ENCODE measurements around the gene C16orf96. TPM values are rescaled to one million over a fixed set of nuclear protein-coding genes. Genes with fewer than 3 reads are reported as not detected.

The C16orf96 gene
- total and polyA plus RNA-seq, 2 of the 13 experiments (the other 11 are each of a cell fraction or from before 2014, with no cell fraction given): 0.03 TPM; not detected in 1

DNA sequence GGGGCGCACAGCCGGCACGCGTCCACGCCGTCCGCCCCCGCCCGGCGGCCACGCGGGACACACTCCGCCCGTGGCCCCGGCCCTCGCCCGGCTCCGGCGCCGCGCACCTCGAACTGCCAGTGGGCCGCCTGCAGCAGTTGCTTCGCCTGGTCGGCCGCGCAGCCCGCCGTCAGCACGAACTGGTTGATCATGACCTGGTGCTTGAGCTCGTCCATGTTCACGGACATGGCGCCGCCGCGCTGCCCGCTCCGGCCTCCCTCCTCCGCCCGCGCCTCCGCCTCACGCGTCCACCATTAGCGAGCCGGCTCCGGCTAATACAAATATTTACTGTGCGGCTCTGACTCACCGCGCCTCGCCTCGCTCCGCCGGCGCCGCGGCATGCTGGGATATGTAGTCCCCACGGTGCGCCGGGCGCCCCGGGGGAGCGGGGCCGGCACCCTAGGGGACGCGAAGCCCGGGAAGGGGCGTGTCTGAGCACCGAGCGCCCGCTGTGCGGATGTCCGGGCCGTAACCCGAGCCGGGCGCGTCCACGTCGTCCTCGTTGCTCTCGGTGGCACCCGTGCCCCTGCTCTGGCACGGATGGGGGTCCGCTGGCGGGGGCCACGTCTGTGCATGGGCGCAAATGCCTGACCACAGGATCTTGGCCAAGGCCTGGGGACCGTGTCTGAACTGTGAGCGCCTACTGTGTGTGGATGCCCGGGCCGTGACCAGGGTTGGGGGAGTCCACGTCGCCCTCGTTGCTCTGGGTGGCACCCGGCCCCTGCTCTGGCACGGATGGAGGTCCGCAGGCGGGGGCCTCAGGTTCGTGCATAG lies 58.6 kb downstream of the C16orf96 start, which contains the start of gene UBALD1 (continued):
- no peak for TF ChIP-seq HMGXB3 (CRISPR knock-in tag; IDR thresholded peaks at IDR 0.05; ENCODE audit: borderline replicate concordance)
- peak; percentile 98 for TF ChIP-seq ZBTB2 (CRISPR knock-in tag; IDR thresholded peaks at IDR 0.05; ENCODE audit: low read depth)
- peak; percentile 22; the same call in 1 of the 2 replicates for TF ChIP-seq MXD4 (CRISPR knock-in tag; IDR thresholded peaks at IDR 0.05)
- TF ChIP-seq ZSCAN31 (CRISPR knock-in tag; IDR thresholded peaks at IDR 0.05; ENCODE audit: low read depth): peak; percentile 67; the same call in 1 of the 2 replicates
- TF ChIP-seq STAT5B (CRISPR knock-in tag; IDR thresholded peaks at IDR 0.05): no peak
- TF ChIP-seq, protein P1, sequence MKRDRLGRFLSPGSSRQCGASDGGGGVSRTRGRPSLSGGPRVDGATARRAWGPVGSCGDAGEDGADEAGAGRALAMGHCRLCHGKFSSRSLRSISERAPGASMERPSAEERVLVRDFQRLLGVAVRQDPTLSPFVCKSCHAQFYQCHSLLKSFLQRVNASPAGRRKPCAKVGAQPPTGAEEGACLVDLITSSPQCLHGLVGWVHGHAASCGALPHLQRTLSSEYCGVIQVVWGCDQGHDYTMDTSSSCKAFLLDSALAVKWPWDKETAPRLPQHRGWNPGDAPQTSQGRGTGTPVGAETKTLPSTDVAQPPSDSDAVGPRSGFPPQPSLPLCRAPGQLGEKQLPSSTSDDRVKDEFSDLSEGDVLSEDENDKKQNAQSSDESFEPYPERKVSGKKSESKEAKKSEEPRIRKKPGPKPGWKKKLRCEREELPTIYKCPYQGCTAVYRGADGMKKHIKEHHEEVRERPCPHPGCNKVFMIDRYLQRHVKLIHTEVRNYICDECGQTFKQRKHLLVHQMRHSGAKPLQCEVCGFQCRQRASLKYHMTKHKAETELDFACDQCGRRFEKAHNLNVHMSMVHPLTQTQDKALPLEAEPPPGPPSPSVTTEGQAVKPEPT (CRISPR knock-in tag; IDR thresholded peaks at IDR 0.05; ENCODE audit: low read depth): 0 out of 2 replicates have a peak, but pooled peaks have one; percentile 37
- TF ChIP-seq ONECUT2 (CRISPR knock-in tag; IDR thresholded peaks at IDR 0.05): no peak
- TF ChIP-seq SCMH1 (CRISPR knock-in tag; IDR thresholded peaks at IDR 0.05; ENCODE audit: borderline replicate concordance): no peak
- peak; percentile 88; the same call in 1 of the 2 replicates for TF ChIP-seq SIN3A (IDR thresholded peaks at IDR 0.05; ENCODE audit: borderline replicate concordance, low read depth, low read length)
- no peak for TF ChIP-seq ARID2 (CRISPR knock-in tag; IDR thresholded peaks at IDR 0.05; ENCODE audit: borderline replicate concordance)
- peak; percentile 66; the same call in 1 of the 2 replicates for TF ChIP-seq ZBTB38 (CRISPR knock-in tag; IDR thresholded peaks at IDR 0.05)
- TF ChIP-seq RFXAP (CRISPR knock-in tag; IDR thresholded peaks at IDR 0.05; ENCODE audit: borderline replicate concordance): peak; percentile 38; the same call in 1 of the 2 replicates
- TF ChIP-seq ZBTB26 (CRISPR knock-in tag; IDR thresholded peaks at IDR 0.05; ENCODE audit: borderline replicate concordance): peak; percentile 68; the same call in 1 of the 2 replicates
- TF ChIP-seq NCOA5 (CRISPR knock-in tag; IDR thresholded peaks at IDR 0.05): no peak
- TF ChIP-seq RELA (CRISPR knock-in tag; IDR thresholded peaks at IDR 0.05): no peak
- no peak for TF ChIP-seq ZNF546 (CRISPR knock-in tag; conservative IDR thresholded peaks at IDR 0.05)
- TF ChIP-seq BHLHE40 (IDR thresholded peaks at IDR 0.05; ENCODE audit: low read length): peak; percentile 56; the same call in 1 of the 2 replicates
- TF ChIP-seq MEIS1 (CRISPR knock-in tag; IDR thresholded peaks at IDR 0.05; ENCODE audit: borderline replicate concordance): no peak
- TF ChIP-seq ZNF557 (CRISPR knock-in tag; IDR thresholded peaks at IDR 0.05): no peak
- TF ChIP-seq JUN (CRISPR knock-in tag; IDR thresholded peaks at IDR 0.05): peak; percentile 96

All from HepG2 (cell line).